ENCODE results near the gene HOXB7. TPM values are rescaled to one million over a fixed set of nuclear protein-coding genes. Genes with fewer than 3 reads are reported as not detected.

The HOXB7 gene
- total and polyA plus RNA-seq, 4 donors, result 0.08 to 0.31 (median 0.27) TPM

GRCh38 chr17:48627118-48627597 is 16.3 kb upstream of the HOXB7 start:
- 18% methylated on average over 5 of the region's 5 CpGs for WGBS
- Histone ChIP-seq H3K36me3 (ENCODE audit: control insufficient read depth in 4 of 4, insufficient read depth in 3 of 4, low read depth in 1 of 4, low read length in 3 of 4) (no peaks in the 10 kb centered on the region), H3K4me3 (ENCODE audit: low read depth in 1 of 3, low read length in 3 of 3) (no peak overlapping the region), H3K9ac (ENCODE audit: low read depth in 1 of 2, low read length in 2 of 2) (no peak overlapping the region), H3K4me1 (ENCODE audit: control insufficient read depth in 4 of 4, insufficient read depth in 4 of 4, low read length in 3 of 4) (peaks cover 7 to 14% (median 13%) of the 10 kb centered on the region in 4 donors), H3K27me3 (ENCODE audit: control insufficient read depth in 4 of 4, insufficient read depth in 4 of 4, low read length in 3 of 4) (peaks cover 4 to 54% (median 41%) of the 10 kb centered on the region in 4 donors), H3K27ac (ENCODE audit: low read depth in 1 of 2, low read length in 2 of 2) (no peak overlapping the region), H3K9me3 (ENCODE audit: control insufficient read depth in 4 of 4, low read length in 3 of 4) (no peaks in the 10 kb centered on the region)
- DNase-seq (ENCODE audit: low spot score), result no peak
- TF ChIP-seq RXRA (IDR thresholded peaks at IDR 0.05), result no peak
- TF ChIP-seq SP1 (IDR thresholded peaks at IDR 0.05), result no peak
- no peak for TF ChIP-seq HNF4A (conservative IDR thresholded peaks at IDR 0.05)
- TF ChIP-seq HNF4G (IDR thresholded peaks at IDR 0.05), result no peak
- TF ChIP-seq GABPA (IDR thresholded peaks at IDR 0.05 in 1 of 2, conservative IDR thresholded peaks at IDR 0.05 in 1 of 2), result no peak
- no peak for TF ChIP-seq NR2F2 (IDR thresholded peaks at IDR 0.05)
- no peak for TF ChIP-seq JUND (IDR thresholded peaks at IDR 0.05)
- TF ChIP-seq TAF1 (conservative IDR thresholded peaks at IDR 0.05), result no peak
- TF ChIP-seq ZBTB33 (IDR thresholded peaks at IDR 0.05), result no peak
- TF ChIP-seq REST (IDR thresholded peaks at IDR 0.05), result no peak
- no peak for TF ChIP-seq RAD21 (IDR thresholded peaks at IDR 0.05)
- TF ChIP-seq ATF3 (IDR thresholded peaks at IDR 0.05), result no peak
- no peak for TF ChIP-seq CTCF (IDR thresholded peaks at IDR 0.05; ENCODE audit: low read depth, low read length, missing input control)
- no peak for TF ChIP-seq FOXA2 (IDR thresholded peaks at IDR 0.05)
- no peak for TF ChIP-seq EGR1 (IDR thresholded peaks at IDR 0.05; ENCODE audit: low read depth in 2 of 2)

All from liver (tissue), 9 donors.